ENCODE results near the gene IL16. TPM values are rescaled to one million over a fixed set of nuclear protein-coding genes. Genes with fewer than 3 reads are reported as not detected.

The IL16 gene
- total RNA-seq, 3 donors from 2014 or later, result 11.1 to 40.5 (median 20.3) TPM

DNA sequence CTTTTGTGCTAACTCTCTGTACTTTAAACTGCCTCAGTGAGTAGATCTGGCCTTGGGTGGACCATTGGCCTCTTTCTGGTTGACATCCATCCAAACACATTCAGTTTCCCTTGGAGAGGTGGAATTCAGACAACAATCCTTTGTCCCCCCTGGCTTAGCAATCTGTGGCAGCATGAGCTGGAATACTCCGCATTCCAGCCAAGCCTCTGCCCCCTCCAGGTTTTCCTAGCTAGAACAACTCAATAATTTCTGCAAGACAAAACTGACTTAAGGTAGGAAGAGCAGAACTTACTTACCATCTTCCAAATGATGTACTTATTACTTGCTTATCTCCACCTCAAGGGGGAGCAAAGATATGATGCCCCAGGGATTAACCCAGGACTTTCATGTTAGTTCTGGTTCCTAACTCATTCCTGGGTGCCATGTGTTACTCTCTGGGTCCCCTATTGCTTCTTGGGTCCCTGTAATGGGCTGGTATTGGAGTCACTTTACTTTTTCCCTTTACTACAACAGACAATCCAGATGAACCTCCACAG lies 21.8 kb upstream of the IL16 start:
- Histone ChIP-seq H3K27me3 (no peaks in the 10 kb centered on the region), H3K9me3 (no peaks in the 10 kb centered on the region), H3K36me3 (no peaks in the 10 kb centered on the region), H3K4me3 (no peak overlapping the region), H3K27ac (no peak overlapping the region), H3K4me1 (no peaks in the 10 kb centered on the region)
- intact Hi-C loops (cut with DNase I; ENCODE audit: low total_unique reads), result no loop called here
- no peak for DNase-seq (ENCODE audit: low spot score in 2 of 2)
- TF ChIP-seq, protein P1, sequence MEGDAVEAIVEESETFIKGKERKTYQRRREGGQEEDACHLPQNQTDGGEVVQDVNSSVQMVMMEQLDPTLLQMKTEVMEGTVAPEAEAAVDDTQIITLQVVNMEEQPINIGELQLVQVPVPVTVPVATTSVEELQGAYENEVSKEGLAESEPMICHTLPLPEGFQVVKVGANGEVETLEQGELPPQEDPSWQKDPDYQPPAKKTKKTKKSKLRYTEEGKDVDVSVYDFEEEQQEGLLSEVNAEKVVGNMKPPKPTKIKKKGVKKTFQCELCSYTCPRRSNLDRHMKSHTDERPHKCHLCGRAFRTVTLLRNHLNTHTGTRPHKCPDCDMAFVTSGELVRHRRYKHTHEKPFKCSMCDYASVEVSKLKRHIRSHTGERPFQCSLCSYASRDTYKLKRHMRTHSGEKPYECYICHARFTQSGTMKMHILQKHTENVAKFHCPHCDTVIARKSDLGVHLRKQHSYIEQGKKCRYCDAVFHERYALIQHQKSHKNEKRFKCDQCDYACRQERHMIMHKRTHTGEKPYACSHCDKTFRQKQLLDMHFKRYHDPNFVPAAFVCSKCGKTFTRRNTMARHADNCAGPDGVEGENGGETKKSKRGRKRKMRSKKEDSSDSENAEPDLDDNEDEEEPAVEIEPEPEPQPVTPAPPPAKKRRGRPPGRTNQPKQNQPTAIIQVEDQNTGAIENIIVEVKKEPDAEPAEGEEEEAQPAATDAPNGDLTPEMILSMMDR (IDR thresholded peaks at IDR 0.05), result no peak
- TF ChIP-seq POLR2AphosphoS5 (IDR thresholded peaks at IDR 0.05), result no peak
- TF ChIP-seq POLR2A (IDR thresholded peaks at IDR 0.05), result no peak

DNA sequence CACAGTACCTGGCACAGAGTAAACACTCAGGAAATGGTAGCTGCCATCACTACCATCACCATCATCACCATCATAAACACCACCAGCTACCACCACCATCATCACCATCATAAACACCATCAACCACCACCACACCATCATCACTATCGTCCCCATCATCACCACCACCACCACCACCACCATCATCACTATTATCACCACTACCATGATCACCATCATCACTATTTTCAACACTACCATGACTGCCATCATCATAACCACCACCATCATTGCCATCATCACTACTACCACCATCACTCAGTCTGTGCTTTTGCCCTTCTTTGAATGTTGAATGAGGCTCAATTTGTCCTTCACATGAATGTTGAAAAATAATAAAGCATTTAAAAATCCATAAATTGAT lies 21.2 kb upstream of the IL16 start:
- no peaks in the 10 kb centered on the region for H3K27me3 ChIP-seq
- no peaks in the 10 kb centered on the region for H3K4me1 ChIP-seq
- no peak for TF ChIP-seq POLR2A (IDR thresholded peaks at IDR 0.05)
- no peak for TF ChIP-seq POLR2AphosphoS5 (IDR thresholded peaks at IDR 0.05)
- TF ChIP-seq, protein P1 (IDR thresholded peaks at IDR 0.05), result no peak
- no peaks in the 10 kb centered on the region for H3K9me3 ChIP-seq
- H3K36me3 ChIP-seq, result no peaks in the 10 kb centered on the region
- H3K27ac ChIP-seq, result no peak overlapping the region
- H3K4me3 ChIP-seq, result no peak overlapping the region
- intact Hi-C loops (cut with DNase I; ENCODE audit: low total_unique reads), result no loop called here
- DNase-seq (ENCODE audit: low spot score in 2 of 2), result no peak

DNA sequence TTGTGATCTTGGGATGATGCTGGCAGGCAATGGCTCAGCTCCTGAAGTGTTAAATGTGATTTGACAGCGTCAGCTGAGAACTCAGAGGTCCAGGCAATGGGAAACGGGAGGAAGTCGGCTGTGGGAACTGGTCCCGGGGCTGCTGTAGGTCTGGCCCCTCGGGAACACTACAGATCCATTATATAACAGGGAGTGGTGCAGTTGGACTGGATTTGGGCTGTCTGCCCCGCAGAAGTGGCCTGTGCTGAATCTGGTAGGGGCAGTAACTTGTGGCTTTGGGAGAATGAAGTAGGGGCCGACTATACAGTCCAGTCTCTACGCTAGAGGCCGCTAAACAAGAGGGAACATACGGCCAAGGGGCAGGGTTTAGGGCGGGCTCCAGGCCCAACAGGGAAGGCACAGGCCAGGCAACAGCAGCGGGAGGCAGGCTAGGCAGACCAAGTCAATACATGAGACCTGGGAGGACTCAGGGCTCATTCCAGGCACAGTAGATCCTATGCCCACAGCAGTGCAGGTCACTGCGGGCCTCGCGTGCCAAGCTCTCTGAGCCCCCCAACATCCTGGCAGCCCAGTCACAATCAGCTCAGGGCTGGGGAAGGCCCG lies 20.3 kb upstream of the IL16 start:
- H3K27me3 ChIP-seq, result no peaks in the 10 kb centered on the region
- H3K36me3 ChIP-seq, result no peaks in the 10 kb centered on the region
- peak overlapping the region in 1 of 2 donors; percentile 74 for H3K27ac ChIP-seq
- intact Hi-C loops (cut with DNase I; ENCODE audit: low total_unique reads), result no loop called here
- H3K9me3 ChIP-seq, result no peaks in the 10 kb centered on the region
- TF ChIP-seq, protein P1 (IDR thresholded peaks at IDR 0.05), result no peak
- no peak for TF ChIP-seq POLR2A (IDR thresholded peaks at IDR 0.05)
- no peak for TF ChIP-seq POLR2AphosphoS5 (IDR thresholded peaks at IDR 0.05)
- DNase-seq (ENCODE audit: low spot score in 2 of 2), result no peak
- H3K4me3 ChIP-seq, result no peak overlapping the region
- H3K4me1 ChIP-seq, result no peaks in the 10 kb centered on the region

DNA sequence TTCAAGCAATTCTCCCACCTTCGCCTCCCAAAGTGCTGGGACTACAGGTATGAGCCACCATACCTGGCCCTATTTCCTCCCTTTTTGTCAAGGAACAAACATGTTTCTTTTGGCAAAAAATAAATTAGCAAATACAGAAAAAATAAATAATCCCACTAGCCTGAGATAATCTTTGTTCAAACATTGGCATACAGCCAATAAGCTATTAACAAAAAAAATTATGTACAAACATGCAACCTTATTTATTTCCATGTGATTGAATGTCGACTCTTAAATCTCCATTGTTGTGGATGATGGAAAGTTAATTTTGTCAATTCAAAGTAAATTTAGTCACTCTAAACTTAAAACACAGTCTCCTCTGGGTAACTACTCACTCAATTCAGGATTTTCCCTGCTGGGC lies 18.3 kb upstream of the IL16 start:
- no peak overlapping the region for H3K4me3 ChIP-seq
- no peak overlapping the region for H3K27ac ChIP-seq
- TF ChIP-seq, protein P1 (IDR thresholded peaks at IDR 0.05), result no peak
- TF ChIP-seq POLR2AphosphoS5 (IDR thresholded peaks at IDR 0.05), result no peak
- no peak for TF ChIP-seq POLR2A (IDR thresholded peaks at IDR 0.05)

DNA sequence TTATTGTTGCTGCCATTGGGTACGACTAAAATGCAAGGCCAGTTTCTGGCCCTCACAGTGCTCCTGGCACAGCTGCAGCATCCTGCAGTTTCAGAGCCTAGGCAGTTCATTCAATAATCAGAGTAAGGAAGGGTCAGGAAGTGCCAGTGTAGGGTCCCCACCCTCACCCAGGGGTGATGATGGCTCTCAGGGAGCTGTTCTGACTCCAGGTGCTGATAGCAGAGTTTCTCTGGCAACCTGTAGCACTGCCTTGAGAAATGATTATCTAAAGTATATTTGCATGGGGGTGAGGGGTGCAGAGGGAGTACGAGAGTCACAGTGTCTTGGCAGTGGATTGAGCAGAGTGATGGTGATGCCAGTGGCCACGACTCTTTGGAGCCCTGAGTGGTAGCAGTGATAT lies 15.5 kb upstream of the IL16 start:
- no peaks in the 10 kb centered on the region for H3K4me1 ChIP-seq
- no peak for DNase-seq (ENCODE audit: low spot score in 2 of 2)
- intact Hi-C loops (cut with DNase I; ENCODE audit: low total_unique reads), result no loop called here
- TF ChIP-seq POLR2A (IDR thresholded peaks at IDR 0.05) (no peak), POLR2AphosphoS5 (IDR thresholded peaks at IDR 0.05) (no peak)
- TF ChIP-seq, protein P1 (IDR thresholded peaks at IDR 0.05), result no peak
- H3K36me3 ChIP-seq, result no peaks in the 10 kb centered on the region
- H3K27ac ChIP-seq, result peak overlapping the region in 1 of 2 donors; percentile 74
- H3K9me3 ChIP-seq, result no peaks in the 10 kb centered on the region
- no peaks in the 10 kb centered on the region for H3K27me3 ChIP-seq
- no peak overlapping the region for H3K4me3 ChIP-seq

More for the DNA sequence above, 18.3 kb upstream of the IL16 start:
- intact Hi-C loops (cut with DNase I; ENCODE audit: low total_unique reads), result no loop called here
- Histone ChIP-seq H3K36me3 (no peaks in the 10 kb centered on the region), H3K9me3 (no peaks in the 10 kb centered on the region), H3K4me1 (no peaks in the 10 kb centered on the region), H3K27me3 (no peaks in the 10 kb centered on the region)
- no peak for DNase-seq (ENCODE audit: low spot score in 2 of 2)

Data from breast epithelium (tissue), 4 donors.